ENCODE results near the gene GYS1.

DNA sequence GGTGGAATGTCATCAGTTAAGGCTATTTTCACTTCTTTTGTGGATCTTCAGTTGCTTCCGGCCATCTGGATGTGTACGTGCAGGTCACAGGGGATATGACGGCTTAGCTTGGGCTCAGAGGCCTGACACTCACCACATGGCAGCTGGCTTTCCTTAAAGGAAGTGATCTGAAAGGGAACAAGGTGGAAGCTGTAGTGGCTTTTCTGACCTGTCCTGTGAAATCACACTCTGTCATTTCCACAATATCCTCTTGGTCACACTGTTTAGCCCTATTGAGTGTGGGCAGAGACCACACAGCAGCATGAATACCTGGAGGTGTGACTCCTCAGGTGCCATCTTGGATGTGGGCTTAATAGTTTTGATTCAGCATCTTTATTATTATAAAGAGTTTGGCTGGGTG is 43.0 kb downstream of the GYS1 start:
- TF ChIP-seq, protein P1, sequence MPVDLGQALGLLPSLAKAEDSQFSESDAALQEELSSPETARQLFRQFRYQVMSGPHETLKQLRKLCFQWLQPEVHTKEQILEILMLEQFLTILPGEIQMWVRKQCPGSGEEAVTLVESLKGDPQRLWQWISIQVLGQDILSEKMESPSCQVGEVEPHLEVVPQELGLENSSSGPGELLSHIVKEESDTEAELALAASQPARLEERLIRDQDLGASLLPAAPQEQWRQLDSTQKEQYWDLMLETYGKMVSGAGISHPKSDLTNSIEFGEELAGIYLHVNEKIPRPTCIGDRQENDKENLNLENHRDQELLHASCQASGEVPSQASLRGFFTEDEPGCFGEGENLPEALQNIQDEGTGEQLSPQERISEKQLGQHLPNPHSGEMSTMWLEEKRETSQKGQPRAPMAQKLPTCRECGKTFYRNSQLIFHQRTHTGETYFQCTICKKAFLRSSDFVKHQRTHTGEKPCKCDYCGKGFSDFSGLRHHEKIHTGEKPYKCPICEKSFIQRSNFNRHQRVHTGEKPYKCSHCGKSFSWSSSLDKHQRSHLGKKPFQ (tag by site-specific recombination; IDR thresholded peaks at IDR 0.05): no peak
- TF ChIP-seq SALL2 (tag by site-specific recombination; IDR thresholded peaks at IDR 0.05; ENCODE audit: borderline replicate concordance) (no peak), ZNF24 (tag by site-specific recombination; IDR thresholded peaks at IDR 0.05) (no peak), HOXA7 (CRISPR knock-in tag; IDR thresholded peaks at IDR 0.05; ENCODE audit: borderline replicate concordance) (no peak), ZNF112 (tag by site-specific recombination; IDR thresholded peaks at IDR 0.05) (no peak), ZNF202 (tag by site-specific recombination; IDR thresholded peaks at IDR 0.05; ENCODE audit: borderline replicate concordance) (no peak), ZNF138 (tag by site-specific recombination; IDR thresholded peaks at IDR 0.05; ENCODE audit: borderline replicate concordance) (no peak), GLIS1 (tag by site-specific recombination; IDR thresholded peaks at IDR 0.05) (no peak), ZNF211 (tag by site-specific recombination; IDR thresholded peaks at IDR 0.05; ENCODE audit: low read depth) (no peak), ZNF433 (tag by site-specific recombination; IDR thresholded peaks at IDR 0.05; ENCODE audit: low read depth) (no peak)
- TF ChIP-seq, protein P2, sequence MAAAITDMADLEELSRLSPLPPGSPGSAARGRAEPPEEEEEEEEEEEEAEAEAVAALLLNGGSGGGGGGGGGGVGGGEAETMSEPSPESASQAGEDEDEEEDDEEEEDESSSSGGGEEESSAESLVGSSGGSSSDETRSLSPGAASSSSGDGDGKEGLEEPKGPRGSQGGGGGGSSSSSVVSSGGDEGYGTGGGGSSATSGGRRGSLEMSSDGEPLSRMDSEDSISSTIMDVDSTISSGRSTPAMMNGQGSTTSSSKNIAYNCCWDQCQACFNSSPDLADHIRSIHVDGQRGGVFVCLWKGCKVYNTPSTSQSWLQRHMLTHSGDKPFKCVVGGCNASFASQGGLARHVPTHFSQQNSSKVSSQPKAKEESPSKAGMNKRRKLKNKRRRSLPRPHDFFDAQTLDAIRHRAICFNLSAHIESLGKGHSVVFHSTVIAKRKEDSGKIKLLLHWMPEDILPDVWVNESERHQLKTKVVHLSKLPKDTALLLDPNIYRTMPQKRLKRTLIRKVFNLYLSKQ (tag by site-specific recombination; IDR thresholded peaks at IDR 0.05; ENCODE audit: borderline replicate concordance): no peak
- TF ChIP-seq, protein P3, sequence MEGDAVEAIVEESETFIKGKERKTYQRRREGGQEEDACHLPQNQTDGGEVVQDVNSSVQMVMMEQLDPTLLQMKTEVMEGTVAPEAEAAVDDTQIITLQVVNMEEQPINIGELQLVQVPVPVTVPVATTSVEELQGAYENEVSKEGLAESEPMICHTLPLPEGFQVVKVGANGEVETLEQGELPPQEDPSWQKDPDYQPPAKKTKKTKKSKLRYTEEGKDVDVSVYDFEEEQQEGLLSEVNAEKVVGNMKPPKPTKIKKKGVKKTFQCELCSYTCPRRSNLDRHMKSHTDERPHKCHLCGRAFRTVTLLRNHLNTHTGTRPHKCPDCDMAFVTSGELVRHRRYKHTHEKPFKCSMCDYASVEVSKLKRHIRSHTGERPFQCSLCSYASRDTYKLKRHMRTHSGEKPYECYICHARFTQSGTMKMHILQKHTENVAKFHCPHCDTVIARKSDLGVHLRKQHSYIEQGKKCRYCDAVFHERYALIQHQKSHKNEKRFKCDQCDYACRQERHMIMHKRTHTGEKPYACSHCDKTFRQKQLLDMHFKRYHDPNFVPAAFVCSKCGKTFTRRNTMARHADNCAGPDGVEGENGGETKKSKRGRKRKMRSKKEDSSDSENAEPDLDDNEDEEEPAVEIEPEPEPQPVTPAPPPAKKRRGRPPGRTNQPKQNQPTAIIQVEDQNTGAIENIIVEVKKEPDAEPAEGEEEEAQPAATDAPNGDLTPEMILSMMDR (tag by site-specific recombination; IDR thresholded peaks at IDR 0.05): no peak
- TF ChIP-seq, protein P4, sequence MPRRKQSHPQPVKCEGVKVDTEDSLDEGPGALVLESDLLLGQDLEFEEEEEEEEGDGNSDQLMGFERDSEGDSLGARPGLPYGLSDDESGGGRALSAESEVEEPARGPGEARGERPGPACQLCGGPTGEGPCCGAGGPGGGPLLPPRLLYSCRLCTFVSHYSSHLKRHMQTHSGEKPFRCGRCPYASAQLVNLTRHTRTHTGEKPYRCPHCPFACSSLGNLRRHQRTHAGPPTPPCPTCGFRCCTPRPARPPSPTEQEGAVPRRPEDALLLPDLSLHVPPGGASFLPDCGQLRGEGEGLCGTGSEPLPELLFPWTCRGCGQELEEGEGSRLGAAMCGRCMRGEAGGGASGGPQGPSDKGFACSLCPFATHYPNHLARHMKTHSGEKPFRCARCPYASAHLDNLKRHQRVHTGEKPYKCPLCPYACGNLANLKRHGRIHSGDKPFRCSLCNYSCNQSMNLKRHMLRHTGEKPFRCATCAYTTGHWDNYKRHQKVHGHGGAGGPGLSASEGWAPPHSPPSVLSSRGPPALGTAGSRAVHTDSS (tag by site-specific recombination; IDR thresholded peaks at IDR 0.05): no peak

Data from HEK293 (cell line).